Central memory CD4-positive, alpha-beta T cell (primary cell): ENCODE data around the gene PLGLB2.
"Not testable (repeated sequence)": the region's sequence is repeated elsewhere in the genome, so short reads cannot be mapped to it uniquely, and the experiment has no call there.

ENCODE experiments used
- DNase-seq: peaks from one replicate; pipeline ENCODE4 v3.0.0; 2022
- total RNA-seq, 3 experiments: gene quantifications; one replicate each; lab custom pipeline; 2026; lab: John Stamatoyannopoulos, UW

PLGLB2 gene
- total RNA-seq = 0 to 0.11 (median 0.11) reads per million in 3 experiments

DNA sequence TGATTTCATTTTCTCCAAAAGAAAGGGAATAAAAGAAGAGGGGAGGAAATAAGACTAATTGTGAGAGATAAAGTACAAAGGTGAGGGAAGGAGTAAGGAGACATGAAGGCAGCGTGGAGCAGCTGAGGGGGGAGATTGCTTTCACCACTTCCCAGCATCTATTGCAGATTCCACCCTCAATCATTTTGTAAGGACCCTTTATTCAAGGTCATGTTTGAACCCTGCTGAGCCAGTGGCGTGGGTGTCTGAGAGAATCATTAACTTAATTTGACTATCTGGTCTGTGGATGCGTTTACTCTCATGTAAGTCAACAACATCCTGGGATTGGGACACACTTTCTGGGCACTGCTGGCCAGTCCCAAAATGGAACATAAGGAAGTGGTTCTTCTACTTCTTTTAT lies at the start of gene PLGLB2:
Gene PLGLB2 (plus strand): TSS at position 297 of the 400 bp plus-strand sequence. CDS start 67 bp downstream, at position 364.
- not testable (repeated sequence) for DNase-seq

DNA sequence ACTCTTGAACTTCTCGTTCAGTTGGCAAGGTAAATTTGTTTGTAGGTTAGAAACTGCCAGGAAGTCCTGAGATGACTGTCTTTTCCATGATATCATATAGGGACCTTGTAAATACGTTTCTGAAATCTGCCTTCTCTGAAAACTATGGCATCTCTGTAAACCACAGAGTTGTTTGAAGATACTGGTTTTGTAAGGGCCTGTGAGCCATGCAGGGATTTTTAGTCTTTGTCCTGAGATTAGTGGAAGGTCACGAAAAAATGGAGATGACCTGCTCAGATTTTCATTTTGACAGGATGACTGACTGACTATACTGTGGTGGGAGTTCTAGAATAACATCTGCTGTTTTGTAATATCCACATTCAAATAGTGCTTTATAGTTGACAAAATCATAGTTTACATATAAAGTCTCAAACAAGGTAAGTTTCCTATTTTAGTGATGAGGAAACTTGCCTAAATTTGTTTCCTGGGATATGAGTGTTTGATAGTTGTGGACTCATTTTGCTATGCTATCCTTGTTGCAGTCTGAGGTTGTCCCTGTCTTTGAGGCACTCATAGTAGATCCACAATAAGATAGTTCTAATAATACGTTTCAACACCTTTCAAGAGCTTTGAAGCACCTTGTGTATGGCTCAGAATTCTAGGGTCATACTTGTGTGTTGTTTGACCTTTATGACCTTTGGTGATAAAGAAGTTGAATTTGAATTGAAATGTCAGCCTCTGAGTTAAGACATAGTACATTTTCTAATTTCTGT lies 43.1 kb upstream of the PLGLB2 start:
- not testable (repeated sequence) for DNase-seq

DNA sequence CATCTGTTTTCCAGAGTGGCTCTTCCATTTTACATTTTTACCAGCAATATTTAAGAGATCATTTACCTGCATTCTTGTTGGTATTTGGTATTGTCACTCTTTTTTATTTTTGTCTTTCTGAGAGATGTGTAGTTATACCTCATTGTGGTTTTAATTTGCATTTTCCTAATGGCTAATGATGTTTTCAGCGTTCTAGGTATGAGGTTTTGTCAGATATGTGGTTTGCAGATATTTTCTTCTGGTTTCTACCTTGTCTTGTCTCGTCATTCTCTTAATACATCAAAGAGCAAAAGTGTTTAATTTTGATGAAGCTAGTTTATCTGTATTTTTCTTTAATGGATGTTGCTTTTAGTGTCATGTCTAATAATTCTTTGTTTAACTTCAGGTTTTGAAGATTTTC lies 39.5 kb upstream of the PLGLB2 start:
- DNase-seq = not testable (repeated sequence)

DNA sequence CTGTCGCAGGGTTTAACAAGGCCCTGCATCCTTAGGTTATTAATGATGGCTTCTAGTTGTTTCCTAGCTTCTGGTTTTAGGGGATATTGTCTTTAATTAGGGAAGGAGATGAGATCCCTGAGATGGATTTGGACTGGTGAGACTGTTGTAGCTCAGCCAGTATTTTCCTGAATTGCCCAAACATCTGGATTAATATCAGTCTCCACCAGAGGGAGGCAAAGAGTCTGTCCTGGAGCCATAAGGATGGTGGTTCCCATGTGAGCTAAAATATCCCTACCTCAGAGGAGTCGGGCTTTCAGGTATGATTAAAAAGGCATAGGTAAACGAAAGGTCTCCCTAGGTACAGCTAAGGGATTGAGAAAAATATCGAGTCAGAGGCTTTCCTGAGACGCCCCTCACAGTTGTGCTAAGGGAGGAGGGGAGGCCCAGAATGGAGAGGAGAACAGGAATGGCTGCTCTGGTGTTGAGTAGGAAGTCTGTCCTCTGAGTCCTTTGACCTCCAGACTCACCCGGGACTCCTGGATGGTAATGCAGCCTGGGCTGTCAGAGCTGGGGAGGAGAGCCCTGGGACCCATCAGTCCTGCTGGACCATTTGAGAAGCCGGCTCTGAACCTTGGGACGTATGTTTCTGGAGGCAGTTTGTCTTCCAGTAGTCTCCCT lies 19.8 kb upstream of the PLGLB2 start:
- not testable (repeated sequence) for DNase-seq

DNA sequence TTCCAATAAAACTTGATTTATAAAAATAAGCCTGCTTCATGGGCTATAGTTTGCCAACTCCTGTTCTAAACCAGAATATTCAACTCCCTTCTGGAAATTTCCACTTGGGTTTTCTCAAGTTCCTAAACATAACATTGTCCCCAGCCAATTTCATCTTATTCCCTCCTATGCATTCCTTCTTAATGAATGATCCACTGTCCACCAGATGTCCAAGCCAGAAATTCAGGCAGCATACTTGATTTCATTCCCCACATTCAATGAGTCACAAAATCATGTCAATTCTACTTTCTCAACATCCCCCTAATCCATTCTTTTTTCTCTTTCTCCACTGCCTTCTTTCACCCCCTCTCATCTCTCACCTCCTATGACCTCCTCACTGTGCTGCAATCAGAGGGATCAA lies 7.0 kb upstream of the PLGLB2 start:
- not testable (repeated sequence) for DNase-seq

DNA sequence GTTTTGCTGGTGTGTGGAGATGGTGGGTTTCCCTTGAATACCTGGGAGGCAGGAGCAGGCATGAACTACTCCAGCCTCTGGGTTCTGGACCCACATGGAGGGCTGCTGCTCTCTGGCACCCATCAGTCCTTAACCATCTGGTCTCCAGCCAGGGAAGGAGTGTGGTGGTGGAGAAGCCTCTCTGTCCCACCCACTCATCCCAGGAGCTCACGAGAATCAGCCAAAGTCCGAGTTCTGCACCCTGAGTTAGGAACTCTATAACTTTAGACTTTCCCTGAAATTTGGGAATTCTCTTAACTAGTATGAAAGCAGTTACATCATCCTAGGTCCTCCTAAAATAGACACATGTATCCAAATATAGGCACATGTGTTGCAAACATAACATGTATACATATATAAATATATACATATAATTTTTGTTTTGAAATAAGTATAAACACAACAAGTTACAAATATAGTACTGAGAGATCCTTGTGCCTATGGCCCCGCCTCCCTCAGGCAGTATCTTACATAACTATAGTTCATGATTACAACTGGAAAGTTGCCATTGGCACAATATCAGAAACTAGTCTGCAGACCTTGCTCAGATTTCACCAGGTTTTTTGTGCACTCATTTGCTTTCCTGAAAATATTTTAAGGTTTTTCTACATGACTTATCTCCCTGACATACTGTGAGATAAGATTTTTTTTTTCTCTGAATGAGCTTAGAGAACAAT lies 5.3 kb upstream of the PLGLB2 start:
- DNase-seq = not testable (repeated sequence)

DNA sequence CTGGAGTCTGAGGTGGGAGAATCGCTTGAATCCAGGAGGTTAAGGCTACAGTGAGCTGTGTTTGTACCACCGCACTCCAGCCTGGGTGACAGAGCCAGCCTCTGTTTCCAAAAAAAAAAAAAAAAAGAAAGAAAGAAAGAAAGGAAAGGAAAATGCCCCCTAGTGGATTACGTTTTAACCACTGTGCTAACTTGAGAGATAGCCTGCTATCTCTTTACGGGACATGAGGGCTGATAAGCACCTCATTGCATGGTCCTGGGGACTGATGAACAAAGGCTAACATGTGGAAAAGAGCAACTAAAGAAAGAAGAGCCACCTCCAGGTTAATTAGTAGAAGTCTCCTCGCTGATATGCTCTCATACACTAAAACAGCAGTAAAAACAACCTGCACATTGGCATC lies 4.2 kb upstream of the PLGLB2 start:
- DNase-seq = not testable (repeated sequence)

DNA sequence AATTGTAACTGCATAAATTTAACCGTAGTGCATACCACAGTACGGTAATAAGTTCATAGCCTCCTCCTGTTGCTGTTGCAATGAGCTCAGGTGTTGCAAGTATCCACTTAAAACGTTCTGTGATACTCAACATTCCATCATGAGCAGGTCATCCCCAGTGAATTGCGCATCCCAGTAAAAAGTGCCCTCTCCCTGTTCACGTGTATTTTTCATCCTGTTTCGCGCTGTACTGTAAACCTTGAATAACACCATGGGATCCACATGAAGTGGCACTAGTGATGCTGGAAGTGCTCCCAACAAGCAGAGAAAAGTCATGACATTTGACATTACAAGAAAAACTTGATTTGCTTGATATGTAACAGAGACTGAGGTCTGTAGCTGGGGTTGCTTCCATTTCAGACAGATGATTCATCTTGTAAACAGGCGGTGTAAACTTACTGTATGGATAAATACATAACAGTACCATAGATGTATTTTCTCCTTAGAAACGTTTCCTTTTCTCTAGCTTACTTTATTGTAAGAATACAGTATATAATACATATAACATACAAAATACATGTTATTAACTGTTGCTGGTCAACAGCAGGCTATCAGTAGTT lies 2.4 kb upstream of the PLGLB2 start:
- DNase-seq = not testable (repeated sequence)

DNA sequence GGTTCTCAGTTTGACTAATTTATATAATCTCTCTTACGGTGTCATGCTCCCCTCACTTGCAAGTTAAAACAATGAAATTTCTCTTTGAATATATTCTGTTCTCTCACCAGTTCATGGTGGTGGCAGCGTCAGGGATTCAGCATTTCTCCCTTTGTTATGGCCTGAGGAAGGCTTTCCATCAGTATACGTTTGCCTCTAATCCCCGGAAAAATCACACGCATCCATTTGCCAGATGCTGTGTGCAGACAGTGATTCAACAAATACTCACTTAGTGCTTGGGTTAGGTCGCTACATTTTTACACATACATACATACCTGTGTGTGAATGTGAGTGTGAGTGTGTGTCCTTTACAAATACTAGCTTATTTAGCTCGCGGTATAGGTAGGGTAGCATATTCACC lies 637 bp downstream of the PLGLB2 start:
- not testable (repeated sequence) for DNase-seq

DNA sequence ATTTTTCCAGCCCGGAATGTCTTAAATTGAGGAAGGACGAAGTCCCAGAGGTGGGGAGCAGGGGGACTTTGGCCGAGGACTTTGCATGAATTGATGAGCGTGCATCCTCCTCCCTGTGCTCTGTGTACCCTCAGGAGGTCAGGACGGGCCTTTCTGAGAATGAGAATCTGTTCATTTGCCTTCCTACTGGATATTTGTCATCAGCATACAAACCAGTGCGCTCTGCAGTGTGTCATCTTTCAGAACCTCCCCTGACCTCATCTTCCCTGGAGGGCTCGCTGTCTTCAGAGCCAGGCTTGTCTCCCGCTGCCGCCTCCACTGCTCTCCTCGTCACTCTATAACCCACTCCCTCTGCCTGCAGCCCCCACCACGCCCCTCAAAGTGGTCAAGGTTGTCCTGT lies 2.7 kb downstream of the PLGLB2 start:
- DNase-seq = not testable (repeated sequence)

DNA sequence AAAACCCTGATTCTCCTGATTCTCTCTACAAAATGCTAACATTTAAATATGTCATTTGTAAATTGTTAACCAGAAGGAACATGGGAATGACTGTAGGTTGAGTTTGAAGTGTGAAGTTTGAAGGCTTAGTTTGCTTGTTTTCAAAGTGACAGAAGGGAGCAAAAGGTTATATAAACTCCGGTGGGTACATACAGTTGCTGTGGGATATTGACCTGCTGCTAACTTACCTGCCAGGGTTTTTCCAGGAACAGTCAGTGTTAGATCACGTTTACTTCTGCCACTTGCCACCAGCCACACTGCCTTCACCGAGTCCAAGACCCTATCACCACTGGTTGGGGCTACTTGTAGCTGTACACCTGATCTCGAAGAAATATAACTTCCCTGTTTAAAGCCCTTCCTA lies 6.9 kb downstream of the PLGLB2 start:
- not testable (repeated sequence) for DNase-seq
